MM.1S (cell line): ENCODE results near the gene TYW1B.
"Not testable (repeated sequence)": the region's sequence is repeated elsewhere in the genome, so short reads cannot be mapped to it uniquely, and the experiment has no call there.

Experiments used
- CTCF ChIP-seq: fragments of 300-600 bp; sonication (generic); IDR thresholded peaks from 2 replicates; pipeline ENCODE4 v1.5.1; 2016; ENCODE audit warnings: antibody characterized with exemption, low read length, mixed read lengths
- EZH2 ChIP-seq: fragments of 300-600 bp; sonication (generic); optimal IDR thresholded peaks from 2 replicates; pipeline ENCODE3; 2017; ENCODE audit warnings: low read depth, mild to moderate bottlenecking, antibody characterized with exemption, low read length, mixed read lengths

GRCh38 chr7:72555238-72555637, 272.8 kb downstream of the TYW1B start:
- not testable (repeated sequence) for TF ChIP-seq CTCF, EZH2
